GM21528 (cell line): ENCODE results near the gene SSNA1.

Experiments
- ATAC-seq: cut with Tn5 transposase; IDR thresholded peaks from one replicate; pipeline ENCODE4 v1.9.1; 2021; ENCODE audit warnings: mild to moderate bottlenecking, moderate library complexity; ENCODE audit not compliant: unreplicated experiment, low FRiP score

The SSNA1 gene, protein sequence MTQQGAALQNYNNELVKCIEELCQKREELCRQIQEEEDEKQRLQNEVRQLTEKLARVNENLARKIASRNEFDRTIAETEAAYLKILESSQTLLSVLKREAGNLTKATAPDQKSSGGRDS

DNA sequence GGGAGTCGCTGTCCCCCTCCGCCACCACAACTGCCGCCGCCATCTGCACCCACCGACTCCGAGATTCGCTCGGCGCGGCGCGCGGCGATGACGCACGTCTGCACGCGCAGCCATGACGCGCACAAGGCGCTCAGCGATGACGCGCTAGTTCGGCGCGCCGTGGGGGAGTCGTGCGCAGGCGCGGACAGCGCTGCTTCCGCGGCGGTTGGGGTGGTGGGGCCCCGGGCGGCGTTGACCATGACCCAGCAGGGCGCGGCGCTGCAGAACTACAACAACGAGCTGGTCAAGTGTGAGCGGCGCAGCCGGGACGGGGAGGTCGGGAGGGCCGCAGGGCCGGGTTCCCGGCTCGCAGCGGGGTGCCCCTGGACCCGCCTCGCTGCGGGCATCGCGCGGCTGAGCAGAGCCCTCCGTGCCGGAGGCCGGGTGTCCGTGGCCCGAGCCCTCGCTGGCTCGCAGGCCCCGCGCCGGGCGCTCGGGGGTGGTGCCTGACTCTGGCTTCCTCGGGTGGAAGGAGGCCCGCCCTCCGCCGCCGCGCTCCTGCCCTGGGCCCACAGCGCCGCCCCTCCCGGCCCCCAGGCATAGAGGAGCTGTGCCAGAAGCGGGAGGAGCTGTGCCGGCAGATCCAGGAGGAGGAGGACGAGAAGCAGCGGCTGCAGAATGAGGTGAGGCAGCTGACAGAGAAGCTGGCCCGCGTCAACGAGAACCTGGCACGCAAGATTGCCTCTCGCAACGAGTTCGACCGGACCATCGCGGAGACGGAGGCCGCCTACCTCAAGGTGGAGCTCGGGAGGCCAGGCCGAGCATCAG lies at the start of gene SSNA1, which contains the start of gene ANAPC2:
Gene SSNA1, plus strand, starts transcription at position 187 of the 807 bp plus-strand sequence. Its CDS starts 51 bp downstream, at position 238.
Gene ANAPC2, minus strand, starts transcription at position 71 of the 807 bp plus-strand sequence. Its CDS starts 28 bp downstream, at position 43.
- peak; percentile 71 for ATAC-seq

DNA sequence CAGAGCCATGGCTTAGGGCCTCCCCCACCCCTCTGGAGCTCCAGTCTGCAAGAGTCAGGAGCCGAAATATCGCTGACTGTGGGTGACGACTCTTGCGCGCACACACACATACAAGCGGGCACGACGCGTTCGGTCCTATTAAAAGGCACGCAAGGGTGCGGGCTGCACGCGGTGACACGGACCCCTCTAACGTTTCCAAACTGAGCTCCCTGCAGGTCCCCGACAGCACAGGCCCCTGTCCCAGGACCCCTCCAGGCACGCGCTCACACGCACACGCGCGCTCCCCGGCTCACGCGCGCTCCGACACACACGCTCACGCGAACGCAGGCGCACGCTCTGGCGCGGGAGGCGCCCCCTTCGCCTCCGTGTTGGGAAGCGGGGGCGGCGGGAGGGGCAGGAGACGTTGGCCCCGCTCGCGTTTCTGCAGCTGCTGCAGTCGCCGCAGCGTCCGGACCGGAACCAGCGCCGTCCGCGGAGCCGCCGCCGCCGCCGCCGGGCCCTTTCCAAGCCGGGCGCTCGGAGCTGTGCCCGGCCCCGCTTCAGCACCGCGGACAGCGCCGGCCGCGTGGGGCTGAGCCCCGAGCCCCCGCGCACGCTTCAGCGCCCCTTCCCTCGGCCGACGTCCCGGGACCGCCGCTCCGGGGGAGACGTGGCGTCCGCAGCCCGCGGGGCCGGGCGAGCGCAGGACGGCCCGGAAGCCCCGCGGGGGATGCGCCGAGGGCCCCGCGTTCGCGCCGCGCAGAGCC lies 49.6 kb upstream of the SSNA1 start, which contains the start of gene GRIN1:
Gene GRIN1, plus strand, starts transcription at position 433 of the 746 bp plus-strand sequence. CDS start 333 bp downstream, outside the sequence.
- no peak for ATAC-seq

DNA sequence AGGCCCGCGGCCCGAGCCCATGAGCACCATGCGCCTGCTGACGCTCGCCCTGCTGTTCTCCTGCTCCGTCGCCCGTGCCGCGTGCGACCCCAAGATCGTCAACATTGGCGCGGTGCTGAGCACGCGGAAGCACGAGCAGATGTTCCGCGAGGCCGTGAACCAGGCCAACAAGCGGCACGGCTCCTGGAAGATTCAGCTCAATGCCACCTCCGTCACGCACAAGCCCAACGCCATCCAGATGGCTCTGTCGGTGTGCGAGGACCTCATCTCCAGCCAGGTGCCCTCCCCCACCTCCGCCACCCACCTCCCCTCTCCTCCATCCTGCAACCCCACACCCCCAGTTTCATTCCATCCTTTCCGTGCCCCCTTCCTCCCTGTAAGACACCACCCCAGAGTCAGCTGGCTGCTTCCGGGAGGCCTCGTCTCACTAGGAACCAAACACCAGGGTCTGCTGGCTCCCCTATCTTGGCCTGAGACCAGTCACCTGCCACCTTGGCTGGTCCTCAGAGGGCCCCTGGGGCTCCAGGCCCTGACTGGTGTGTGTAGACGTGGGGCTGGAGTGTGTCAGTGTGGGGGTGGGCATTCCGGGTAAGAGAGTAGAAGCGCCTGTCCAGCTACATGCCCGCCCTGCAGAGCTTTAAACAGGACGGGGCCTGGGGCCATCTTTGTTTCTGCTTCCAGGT lies 48.9 kb upstream of the SSNA1 start:
- no peak for ATAC-seq

DNA sequence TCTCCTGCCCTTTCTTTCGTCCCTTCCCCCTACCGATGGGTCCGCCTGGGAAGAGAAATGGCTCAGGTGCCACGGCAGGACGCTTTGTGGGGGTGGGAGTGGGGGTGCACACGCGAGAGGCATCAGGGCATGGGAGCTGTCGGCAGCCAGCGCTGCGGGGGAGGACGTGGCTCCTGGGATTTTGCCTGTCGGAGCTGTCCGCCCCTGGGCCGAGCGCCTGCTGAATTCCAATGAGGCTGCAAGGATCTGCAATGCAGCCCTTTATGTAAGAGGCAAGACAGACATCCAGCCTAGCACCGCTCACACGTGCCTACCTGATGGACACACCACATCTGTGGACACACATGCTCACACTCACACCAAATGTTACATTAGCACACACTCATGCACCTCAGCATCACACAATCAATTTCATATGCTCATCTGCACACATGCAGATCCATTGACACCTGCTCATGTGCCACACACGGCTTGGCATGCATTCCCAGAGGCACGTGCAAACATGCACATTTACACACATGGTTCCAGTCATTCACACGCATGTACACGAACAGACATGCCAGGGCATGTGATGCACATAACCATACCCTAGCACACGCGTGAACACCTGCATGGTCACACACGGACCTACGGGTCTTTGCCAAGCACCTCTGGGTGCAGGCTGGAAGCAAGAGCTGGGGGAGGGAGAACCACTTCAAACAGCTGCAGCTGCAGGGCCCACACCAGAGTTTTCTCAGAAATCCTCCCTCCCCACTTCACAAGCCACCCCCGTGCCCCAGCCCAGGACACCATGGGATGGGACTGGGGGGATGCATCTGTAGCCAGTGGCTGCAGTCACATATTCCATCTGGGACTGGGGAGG lies 48.1 kb upstream of the SSNA1 start:
- no peak for ATAC-seq

- ATAC-seq, result no peak
Observed at GRCh38 chr9:137141050-137141810, 47.2 kb upstream of the SSNA1 start.

DNA sequence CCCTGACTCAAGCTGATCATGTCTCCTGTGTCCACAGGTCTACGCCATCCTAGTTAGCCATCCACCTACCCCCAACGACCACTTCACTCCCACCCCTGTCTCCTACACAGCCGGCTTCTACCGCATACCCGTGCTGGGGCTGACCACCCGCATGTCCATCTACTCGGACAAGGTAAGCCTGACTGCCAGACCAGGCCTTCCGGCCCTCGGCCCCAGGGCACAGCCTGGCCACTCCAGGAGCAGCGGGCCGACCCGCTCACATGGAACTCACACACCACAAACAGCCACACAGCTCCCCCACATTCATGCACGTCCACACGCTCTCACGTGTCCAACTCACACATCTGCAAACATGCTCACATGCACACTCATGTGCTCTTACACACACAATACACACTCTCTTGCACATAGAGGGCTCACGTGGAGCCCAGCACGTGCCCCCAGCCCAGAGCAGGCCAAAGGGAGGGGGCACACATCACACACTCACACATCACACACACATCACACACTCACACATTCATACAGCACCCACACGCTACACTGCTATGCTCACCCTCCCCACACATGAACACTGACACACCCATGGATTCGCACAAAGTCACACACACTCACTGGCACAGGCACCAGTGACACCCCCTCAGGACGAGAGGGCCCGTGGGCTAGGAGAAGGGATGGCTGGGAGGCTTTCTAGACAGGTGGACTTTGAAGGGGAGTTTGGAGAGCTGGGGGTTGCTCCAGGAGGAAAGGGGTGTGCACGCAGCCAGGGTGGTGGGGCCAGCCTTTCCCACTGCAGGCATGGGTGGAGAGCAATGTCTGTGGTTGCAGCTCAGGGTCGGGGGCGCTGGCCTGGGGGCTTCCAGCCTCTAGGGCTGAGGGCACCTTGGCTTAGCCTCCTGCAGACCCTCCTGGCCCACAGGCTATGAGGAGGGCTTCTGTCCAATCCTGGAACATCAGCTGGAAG lies 46.2 kb upstream of the SSNA1 start:
- no peak for ATAC-seq

DNA sequence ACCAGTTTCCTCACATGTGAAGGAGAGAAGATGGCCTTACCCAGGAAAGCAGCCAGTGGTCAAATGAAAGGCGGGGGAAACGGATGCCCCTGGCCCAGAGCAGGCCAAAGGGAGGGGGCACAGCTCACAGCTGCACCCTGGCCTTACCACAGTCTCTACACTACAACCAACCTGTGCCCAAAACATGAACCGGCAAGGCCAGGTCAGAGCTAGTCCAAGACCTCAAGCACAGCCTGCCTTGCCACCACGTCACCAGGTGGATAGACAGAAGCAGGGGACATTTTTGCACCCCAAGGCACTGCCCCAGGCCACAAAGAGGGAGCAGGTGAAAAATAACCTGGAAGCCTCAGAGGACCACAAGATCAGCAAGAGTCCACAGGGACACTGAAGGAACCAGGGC lies 45.0 kb upstream of the SSNA1 start:
- no peak for ATAC-seq

- ATAC-seq, result no peak
Observed at GRCh38 chr9:137145731-137146526, 42.5 kb upstream of the SSNA1 start.

- ATAC-seq, result no peak
Observed at GRCh38 chr9:137146527-137146918, 42.0 kb upstream of the SSNA1 start.

- ATAC-seq, result no peak
Observed at GRCh38 chr9:137147091-137147792, 41.2 kb upstream of the SSNA1 start.

DNA sequence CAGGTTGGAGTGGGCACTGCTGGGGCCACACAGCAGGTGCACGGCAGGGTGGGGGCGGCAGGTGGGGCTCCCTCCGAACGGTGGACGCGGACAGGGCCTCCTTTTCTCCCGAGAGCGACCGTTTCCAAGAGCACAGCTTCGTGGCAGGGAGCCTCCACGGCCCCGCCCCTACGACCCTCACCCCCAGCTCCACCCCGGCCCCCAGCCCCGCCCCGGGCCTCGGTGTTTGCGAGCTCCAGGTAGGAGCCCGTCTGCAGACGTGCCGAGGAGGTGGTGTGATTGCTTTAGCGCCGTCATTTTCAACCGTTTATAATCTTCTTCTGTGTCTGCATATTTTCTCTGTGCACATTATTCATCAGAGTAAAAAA lies 40.7 kb upstream of the SSNA1 start:
- no peak for ATAC-seq

DNA sequence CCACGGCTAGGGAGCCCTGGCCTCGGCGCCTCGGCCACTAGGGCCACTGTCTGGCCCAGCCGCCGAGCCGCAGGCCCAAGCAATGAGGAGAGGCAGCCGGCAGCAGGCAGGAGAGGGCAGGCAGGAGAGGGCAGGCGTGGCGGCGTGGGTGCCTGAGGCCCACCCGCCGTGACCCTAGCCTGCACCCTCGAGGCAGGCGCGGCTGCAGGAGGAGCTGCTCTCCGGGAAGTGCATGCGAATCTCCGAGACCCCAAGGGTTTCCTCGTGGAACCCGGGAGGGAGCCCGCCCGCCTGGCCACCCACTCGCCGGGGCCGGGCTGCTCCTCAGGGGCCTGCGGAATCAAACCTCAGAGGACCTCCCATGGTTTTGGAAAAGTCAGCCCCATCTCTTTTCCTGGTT lies 40.2 kb upstream of the SSNA1 start:
- no peak for ATAC-seq

GRCh38 chr9:137148661-137149060 lies 39.8 kb upstream of the SSNA1 start:
- no peak for ATAC-seq

- no peak for ATAC-seq
Observed at GRCh38 chr9:137149363-137149762, 39.1 kb upstream of the SSNA1 start.

DNA sequence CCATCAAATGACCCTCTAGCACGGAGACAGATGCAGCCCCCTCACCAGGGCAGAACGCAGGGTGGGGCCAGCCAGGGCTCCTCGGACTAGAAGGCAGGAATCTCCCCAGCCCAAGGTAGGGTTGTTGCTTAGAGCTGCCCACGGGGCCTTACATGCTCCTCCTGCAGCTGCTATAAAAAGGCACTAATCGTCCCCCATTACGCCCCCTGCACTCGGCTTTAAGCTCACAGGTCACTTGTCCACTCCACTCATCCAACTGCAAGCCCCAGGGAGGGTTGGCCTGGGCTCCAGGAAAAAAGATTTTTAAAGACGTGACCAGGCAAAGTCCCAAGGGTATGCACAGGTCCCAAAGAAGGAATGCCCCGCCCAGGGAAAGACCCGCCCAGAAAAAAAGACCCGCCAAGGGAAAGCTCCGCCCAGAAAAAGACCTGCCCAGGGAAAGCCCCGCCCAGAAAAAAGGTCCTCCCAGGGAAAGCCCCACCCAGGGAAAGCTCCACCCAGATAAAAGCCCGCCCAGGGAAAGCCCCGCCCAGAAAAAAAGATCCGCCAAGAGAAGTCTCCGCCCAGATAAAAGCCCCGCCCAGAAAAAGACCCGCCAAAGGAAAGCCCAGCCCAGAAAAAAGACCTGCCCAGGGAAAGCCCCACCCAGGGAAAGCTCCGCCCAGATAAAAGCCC lies 38.4 kb upstream of the SSNA1 start:
- ATAC-seq, result no peak
